Esophagus muscularis mucosa (tissue), 4 donors: ENCODE data around the gene RSRC1. TPM values are rescaled to one million over a fixed set of nuclear protein-coding genes. Genes with fewer than 3 reads are reported as not detected.
"Not testable (repeated sequence)": the region's sequence is repeated elsewhere in the genome, so short reads cannot be mapped to it uniquely, and the experiment has no call there.

ENCODE experiments used
- DNase-seq: peaks from one replicate; pipeline ENCODE4 v3.0.0-alpha.2; 2017; ENCODE audit errors: extremely low spot score
- H3K27ac ChIP-seq, 4 donors: fragments of 200-600 bp; sonication (generic); replicated peaks in 1 of 4; 1 replicate in 3 of 4; 2 replicates in 1 of 4; pipeline ENCODE4 v1.5.1; 2016 to 2019; ENCODE audit warnings: mild to moderate bottlenecking in 1 of 4
- H3K27me3 ChIP-seq, 4 donors: fragments of 200-600 bp; sonication (generic); one replicate each; pipeline versions ENCODE4 v1.5.1 to v1.6.0; 2016 to 2019
- H3K36me3 ChIP-seq, 4 donors: fragments of 200-600 bp; sonication (generic); one replicate each; pipeline ENCODE4 v1.5.1; 2016 to 2019
- H3K4me1 ChIP-seq, 4 donors: fragments of 200-600 bp; sonication (generic); one replicate each; pipeline ENCODE4 v1.5.1; 2016 to 2019
- H3K4me3 ChIP-seq, 4 donors: fragments of 200-600 bp; sonication (generic); 1 replicate in 2 of 4; 2 replicates in 2 of 4; pipeline ENCODE4 v1.5.1; 2016 to 2019; ENCODE audit warnings: mild to moderate bottlenecking in 4 of 4, moderate library complexity in 1 of 4
- H3K9me3 ChIP-seq, 4 donors: fragments of 200-600 bp; sonication (generic); 1 replicate in 3 of 4; 2 replicates in 1 of 4; pipeline ENCODE4 v1.5.1; 2016 to 2019
- CTCF ChIP-seq, 3 experiments: fragments of 200-600 bp in 2 of 3; fragments of 450-650 bp in 1 of 3; sonication (generic) in 2 of 3; IDR thresholded peaks; one replicate each; pipeline ENCODE4 v1.5.1; 2017 to 2019; ENCODE audit warnings: antibody characterized with exemption in 3 of 3, mild to moderate bottlenecking in 2 of 3, moderate library complexity in 1 of 3
- EP300 ChIP-seq: sonication (generic); formaldehyde crosslinking; IDR thresholded peaks from one replicate; pipeline ENCODE4 v1.6.1; 2017; ENCODE audit warnings: antibody characterized with exemption
- POLR2A ChIP-seq: fragments of 450-650 bp; IDR thresholded peaks from one replicate; pipeline ENCODE4 v1.6.1; 2017; ENCODE audit warnings: antibody characterized with exemption, moderate library complexity, mild to moderate bottlenecking, low read depth
- POLR2AphosphoS5 ChIP-seq, 2 donors: sonication (generic); formaldehyde crosslinking; IDR thresholded peaks; one replicate each; pipeline ENCODE4 v1.6.1; 2017; ENCODE audit warnings: antibody characterized with exemption in 2 of 2
- WGBS: methylation state at CpG from one replicate; pipeline ENCODE4 v1.1.5; 2018; 5-methylcytosine and 5-hydroxymethylcytosine counted together
- intact Hi-C: fragments of 100-400 bp; cut with DNase I; formaldehyde crosslinking; loops from one replicate; pipeline ENCODE4 v1.15.1; 2023
- total RNA-seq, 4 donors: library from RNA; depleted of rRNA; stranded (reverse); fragments of >200 nt; gene quantifications; one replicate each; pipeline versions ENCODE4 v1.1.0 to v1.2.1, GENCODE V29; 2016

The RSRC1 gene
- total RNA-seq, 4 donors from 2014 or later: 33.1 to 57.3 (median 40.6) TPM

GRCh38 chr3:158407844-158408517 lies 298.1 kb downstream of the RSRC1 start:
- 76% methylated on average over 4 of the region's 4 CpGs for WGBS
- no peak for DNase-seq

GRCh38 chr3:158408518-158408897 lies 298.6 kb downstream of the RSRC1 start:
- H3K27me3 ChIP-seq, H3K9me3 ChIP-seq, H3K4me1 ChIP-seq, H3K4me3 ChIP-seq, DNase-seq, H3K36me3 ChIP-seq, H3K27ac ChIP-seq, intact Hi-C loops: not testable (repeated sequence)
- WGBS: 78% methylated on average over 5 of the region's 5 CpGs

More at GRCh38 chr3:158407844-158408517, 298.1 kb downstream of the RSRC1 start:
- Histone ChIP-seq H3K9me3 (no peaks in the 10 kb centered on the region), H3K27me3 (no peaks in the 10 kb centered on the region), H3K4me1 (no peaks in the 10 kb centered on the region), H3K36me3 (no peaks in the 10 kb centered on the region), H3K4me3 (no peak overlapping the region), H3K27ac (no peak overlapping the region)
- no peak for TF ChIP-seq POLR2AphosphoS5 (IDR thresholded peaks at IDR 0.05)
- TF ChIP-seq EP300: no peak
- TF ChIP-seq CTCF (IDR thresholded peaks at IDR 0.05): no peak
- TF ChIP-seq POLR2A: no peak
- intact Hi-C loops: no loop called here

GRCh38 chr3:158418035-158418434 lies 308.1 kb downstream of the RSRC1 start:
- Histone ChIP-seq H3K9me3 (no peaks in the 10 kb centered on the region), H3K27me3 (no peaks in the 10 kb centered on the region), H3K4me1 (no peaks in the 10 kb centered on the region), H3K36me3 (no peaks in the 10 kb centered on the region), H3K27ac (no peak overlapping the region), H3K4me3 (no peak overlapping the region)
- DNase-seq: no peak
- intact Hi-C loops: no loop called here
- TF ChIP-seq POLR2A (no peak), EP300 (no peak), POLR2AphosphoS5 (IDR thresholded peaks at IDR 0.05) (no peak), CTCF (IDR thresholded peaks at IDR 0.05) (no peak)

- WGBS: 96% methylated on average over 5 of the region's 5 CpGs
- Histone ChIP-seq H3K27me3 (no peaks in the 10 kb centered on the region), H3K9me3 (no peaks in the 10 kb centered on the region), H3K27ac (no peak overlapping the region), H3K4me3 (no peak overlapping the region), H3K4me1 (no peaks in the 10 kb centered on the region), H3K36me3 (no peaks in the 10 kb centered on the region)
- DNase-seq: no peak
- TF ChIP-seq POLR2A: no peak
- TF ChIP-seq EP300: no peak
- TF ChIP-seq CTCF (IDR thresholded peaks at IDR 0.05): no peak
- TF ChIP-seq POLR2AphosphoS5 (IDR thresholded peaks at IDR 0.05): no peak
- intact Hi-C loops: no loop called here
These were observed 310.1 kb downstream of the RSRC1 start for GRCh38 chr3:158419820-158420653.

- no peaks in the 10 kb centered on the region for H3K27me3 ChIP-seq
- no peak for TF ChIP-seq POLR2AphosphoS5 (IDR thresholded peaks at IDR 0.05)
- TF ChIP-seq CTCF (IDR thresholded peaks at IDR 0.05): no peak
- no peak for TF ChIP-seq POLR2A
- TF ChIP-seq EP300: no peak
- WGBS: 78% methylated on average over 3 of the region's 3 CpGs
- intact Hi-C loops: no loop called here
- no peak for DNase-seq
- no peaks in the 10 kb centered on the region for H3K36me3 ChIP-seq
- H3K9me3 ChIP-seq: no peaks in the 10 kb centered on the region
- H3K27ac ChIP-seq: no peak overlapping the region
- H3K4me1 ChIP-seq: no peaks in the 10 kb centered on the region
- H3K4me3 ChIP-seq: no peak overlapping the region
These were observed 310.9 kb downstream of the RSRC1 start for GRCh38 chr3:158420654-158421396.
